Middle frontal gyrus (tissue), 1 donor: ENCODE data around the gene VENTX.
"Not testable (repeated sequence)": the region's sequence is repeated elsewhere in the genome, so short reads cannot be mapped to it uniquely, and the experiment has no call there.

ENCODE experiments used
- DNase-seq: peaks from one replicate; pipeline ENCODE4 v3.0.0-alpha.2; 2015; ENCODE audit warnings: low spot score; ENCODE audit errors: extremely low spot score

Gene VENTX

GRCh38 chr10:133254421-133255120, 16.9 kb downstream of the VENTX start:
- no peak for DNase-seq

- DNase-seq = no peak
Observed at GRCh38 chr10:133255323-133255722, 17.7 kb downstream of the VENTX start.

- DNase-seq = no peak
Observed at GRCh38 chr10:133257489-133258065, 19.9 kb downstream of the VENTX start.

- no peak for DNase-seq
Observed at GRCh38 chr10:133258066-133258817, 20.6 kb downstream of the VENTX start.

GRCh38 chr10:133258818-133259601, 21.4 kb downstream of the VENTX start:
- DNase-seq = no peak

- DNase-seq = no peak
Observed at GRCh38 chr10:133259602-133259989, 21.9 kb downstream of the VENTX start.

- DNase-seq = no peak
Observed at GRCh38 chr10:133260895-133261725, 23.5 kb downstream of the VENTX start.

- no peak for DNase-seq
Observed at GRCh38 chr10:133261726-133262325, 24.2 kb downstream of the VENTX start.

- DNase-seq = no peak
Observed at GRCh38 chr10:133262696-133263095, 25.0 kb downstream of the VENTX start.

GRCh38 chr10:133263674-133264073, 26.0 kb downstream of the VENTX start:
- no peak for DNase-seq

- no peak for DNase-seq
Observed at GRCh38 chr10:133264461-133264860, 26.8 kb downstream of the VENTX start.

- not testable (repeated sequence) for DNase-seq
Observed at GRCh38 chr10:133265052-133265451, 27.4 kb downstream of the VENTX start.

GRCh38 chr10:133266056-133266795, 28.6 kb downstream of the VENTX start:
- DNase-seq = no peak

GRCh38 chr10:133267293-133267692, 29.6 kb downstream of the VENTX start:
- DNase-seq = no peak

GRCh38 chr10:133267829-133268228, 30.2 kb downstream of the VENTX start:
- DNase-seq = no peak

GRCh38 chr10:133268532-133268931, 30.9 kb downstream of the VENTX start:
- DNase-seq = no peak

- no peak for DNase-seq
Observed at GRCh38 chr10:133269367-133269766, 31.7 kb downstream of the VENTX start.

- no peak for DNase-seq
Observed at GRCh38 chr10:133270204-133270603, 32.5 kb downstream of the VENTX start.

GRCh38 chr10:133270773-133271297, 33.2 kb downstream of the VENTX start:
- no peak for DNase-seq
